ENCODE measurements around the gene TMPRSS9. TPM values are rescaled to one million over a fixed set of nuclear protein-coding genes. Genes with fewer than 3 reads are reported as not detected.

The TMPRSS9 gene
- not detected in 2 replicates for total RNA-seq

GRCh38 chr19:2359992-2360685 lies at the start of gene TMPRSS9:
TSS of gene TMPRSS9 (plus strand) at chr19:2360265. CDS start at chr19:2389786, 29,521 bp downstream.
- intact Hi-C loops (cut with micrococcal nuclease): no loop called here

DNA sequence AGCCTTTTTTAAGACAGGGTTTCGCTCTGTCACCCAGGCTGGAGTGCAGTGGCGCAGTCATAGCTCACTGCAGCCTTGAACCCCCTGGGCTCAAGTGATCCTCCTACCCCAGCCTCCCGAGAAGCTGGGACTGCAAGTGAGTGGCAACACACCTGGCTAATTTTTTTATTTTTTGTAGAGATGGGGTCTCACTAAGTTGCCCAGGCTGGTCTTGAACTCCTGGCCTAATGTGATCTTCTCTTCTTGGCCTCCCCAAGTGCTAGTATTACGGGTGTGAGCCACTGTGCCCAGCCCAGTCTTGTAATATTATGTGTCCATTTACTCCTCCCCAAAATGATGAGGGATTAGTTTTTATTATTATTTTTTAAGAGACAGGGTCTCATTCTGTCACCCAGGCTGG lies 49.0 kb upstream of the TMPRSS9 start:
- intact Hi-C loops (cut with micrococcal nuclease): no loop called here

DNA sequence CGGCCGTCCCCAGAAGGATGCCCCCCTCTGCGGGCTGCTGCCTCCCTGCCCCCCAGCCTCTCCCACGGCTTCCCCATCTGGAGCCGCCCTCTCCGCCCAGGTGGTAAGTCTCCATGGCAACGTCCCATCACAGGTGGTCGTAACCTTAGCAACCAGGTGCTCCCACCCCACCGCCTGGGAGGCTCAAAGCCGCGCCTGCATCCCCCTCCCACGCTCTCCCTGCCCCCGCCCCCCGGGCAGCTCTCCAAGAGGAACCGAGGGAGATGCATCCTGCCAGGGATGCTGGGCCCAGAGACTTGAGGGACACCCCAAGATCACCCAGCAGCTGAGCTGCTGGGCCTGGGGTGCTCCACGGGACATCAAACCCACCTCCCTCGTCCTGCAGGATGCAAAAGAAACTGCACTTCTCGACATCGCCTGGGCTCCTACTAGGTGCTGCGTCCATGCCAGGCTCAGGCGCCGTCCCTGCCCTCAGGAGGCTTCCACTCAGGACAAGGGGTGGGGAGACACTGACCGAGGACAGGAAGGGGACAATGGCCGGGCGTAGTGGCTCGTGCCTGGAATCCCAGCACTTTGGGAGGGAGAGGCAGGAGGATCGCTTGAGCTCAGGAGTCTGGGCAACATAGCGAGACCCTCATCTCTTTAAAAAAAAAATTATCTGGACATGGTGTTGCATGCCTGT lies 47.1 kb upstream of the TMPRSS9 start:
- intact Hi-C loops (cut with micrococcal nuclease): no loop called here

- intact Hi-C loops (cut with micrococcal nuclease): no loop called here
Measured at GRCh38 chr19:2315121-2315817, 44.8 kb upstream of the TMPRSS9 start.

DNA sequence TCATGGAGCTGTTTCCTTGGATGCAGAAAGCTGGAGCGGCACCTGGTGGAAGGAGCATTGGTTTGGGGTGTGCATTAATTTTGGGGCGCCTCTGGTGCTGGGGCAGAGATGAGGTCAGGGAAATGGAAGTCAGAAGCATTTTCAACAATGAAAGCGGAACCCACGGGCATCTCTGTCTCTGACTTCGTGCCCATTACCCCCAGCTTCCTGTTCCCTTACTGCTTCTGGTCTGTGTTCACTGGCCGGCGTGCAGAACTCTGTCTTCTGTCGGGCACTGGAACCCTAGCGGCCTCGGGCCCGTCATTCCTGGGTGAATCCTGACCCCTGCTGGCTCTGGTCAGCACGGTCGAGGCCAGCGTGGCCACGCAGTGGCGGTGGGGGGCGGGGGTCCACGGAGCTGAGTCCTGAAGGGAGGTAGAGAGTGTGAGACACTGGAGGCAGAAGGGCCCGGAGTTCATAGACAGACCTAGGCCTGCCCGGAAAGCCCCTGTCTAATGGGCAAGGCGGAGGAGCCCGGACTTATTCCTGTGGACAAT lies 44.2 kb upstream of the TMPRSS9 start:
- intact Hi-C loops (cut with micrococcal nuclease): no loop called here

DNA sequence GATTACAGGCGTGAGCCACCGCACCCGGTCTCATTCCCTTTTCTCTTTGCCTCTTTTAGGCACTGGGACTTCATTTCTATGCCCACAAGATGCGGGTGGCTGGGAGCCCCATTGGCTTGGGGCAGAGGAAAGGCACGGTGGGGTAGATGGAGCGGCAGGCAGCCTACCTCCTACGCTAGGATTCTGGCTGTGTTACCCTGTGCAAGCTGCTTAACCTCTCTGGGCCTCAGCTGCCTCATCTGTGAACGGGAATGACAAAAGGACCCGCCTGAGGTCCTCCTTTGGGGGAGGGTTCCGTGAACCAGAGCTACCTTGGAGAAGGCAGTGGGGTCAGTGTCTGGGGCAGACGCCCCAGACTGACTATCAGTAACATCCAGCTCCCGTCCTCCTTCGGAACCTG lies 42.8 kb upstream of the TMPRSS9 start:
- intact Hi-C loops (cut with micrococcal nuclease): no loop called here

- intact Hi-C loops (cut with micrococcal nuclease): no loop called here
Measured at GRCh38 chr19:2317756-2318155, 42.3 kb upstream of the TMPRSS9 start.

GRCh38 chr19:2318923-2319322 lies 41.1 kb upstream of the TMPRSS9 start:
- intact Hi-C loops (cut with micrococcal nuclease): no loop called here

GRCh38 chr19:2319551-2319950 lies 40.5 kb upstream of the TMPRSS9 start:
- intact Hi-C loops (cut with micrococcal nuclease): no loop called here

- intact Hi-C loops (cut with micrococcal nuclease): no loop called here
Measured at GRCh38 chr19:2320049-2320448, 40.0 kb upstream of the TMPRSS9 start.

DNA sequence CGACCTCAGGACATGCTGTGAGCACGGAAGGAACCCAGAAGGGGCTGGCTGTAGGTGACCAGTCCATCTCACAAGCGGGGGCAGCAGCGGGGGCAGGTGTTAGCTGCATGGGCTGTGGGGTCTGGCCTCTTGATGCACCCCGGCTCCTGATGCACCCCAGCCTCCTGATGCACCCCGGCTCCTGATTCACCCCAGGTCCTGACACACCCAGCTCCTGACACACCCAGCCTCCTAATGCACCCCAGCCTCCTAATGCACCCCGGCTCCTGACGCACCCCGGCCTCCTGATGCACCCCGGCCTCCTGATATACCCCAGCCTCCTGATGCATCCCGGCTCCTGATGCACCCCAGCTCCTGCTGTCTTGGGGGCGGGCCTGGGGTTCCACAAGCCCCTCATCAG lies 39.1 kb upstream of the TMPRSS9 start:
- intact Hi-C loops (cut with micrococcal nuclease): no loop called here

DNA sequence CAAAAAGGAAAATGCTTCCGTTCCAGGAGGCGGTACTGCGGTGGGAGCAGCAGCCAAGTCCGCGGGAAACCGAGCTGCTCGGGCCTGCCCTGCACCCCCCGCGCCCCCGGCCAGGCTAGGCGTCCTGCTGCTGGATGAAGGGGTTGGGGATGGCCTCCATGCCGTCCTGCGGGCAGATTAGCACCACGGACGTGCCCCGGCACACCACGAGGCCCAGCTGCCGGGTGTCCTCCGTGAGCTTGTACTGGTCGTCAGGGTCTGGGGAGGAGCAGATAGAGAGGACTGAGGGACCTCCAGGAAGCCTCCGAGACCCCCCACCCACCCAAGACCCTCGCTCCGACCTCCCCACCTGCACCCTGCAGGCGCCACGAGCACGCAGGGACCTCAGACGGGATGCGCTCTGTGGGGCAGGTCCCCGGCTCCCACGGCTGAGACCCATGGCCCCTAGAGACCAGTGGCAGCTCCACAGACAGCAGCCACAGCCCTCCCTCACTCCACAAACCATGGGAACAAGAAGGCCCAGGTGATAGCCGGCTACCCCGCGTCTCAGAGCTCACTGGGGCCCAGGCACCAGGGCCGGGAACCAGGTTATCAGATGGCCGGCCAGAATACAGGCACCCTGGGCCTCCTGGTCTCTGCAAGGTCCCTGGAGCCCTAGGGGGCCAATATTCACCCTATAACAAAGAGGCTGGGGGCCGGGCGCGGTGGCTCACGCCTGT lies 38.3 kb upstream of the TMPRSS9 start:
- intact Hi-C loops (cut with micrococcal nuclease): no loop called here

DNA sequence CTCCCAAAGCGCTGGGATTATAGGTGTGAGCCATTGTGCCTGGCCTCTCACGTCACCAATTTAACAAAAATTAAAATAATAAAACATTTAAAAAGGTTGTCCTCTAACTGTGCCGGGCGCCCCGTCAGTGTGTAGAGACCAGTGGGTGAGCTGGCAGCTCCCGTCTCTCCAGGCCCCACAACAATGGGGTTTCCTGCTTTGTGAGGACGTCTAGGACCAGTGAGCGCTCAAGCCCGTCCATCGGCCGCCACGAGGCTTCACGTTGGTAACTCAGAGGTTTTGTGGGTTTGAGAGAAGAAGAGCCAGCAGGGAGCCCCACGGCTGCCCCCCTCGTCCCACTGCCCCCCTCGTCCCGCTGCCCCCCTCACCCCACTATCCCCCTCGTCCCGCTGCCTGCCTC lies 36.4 kb upstream of the TMPRSS9 start:
- intact Hi-C loops (cut with micrococcal nuclease): no loop called here

- intact Hi-C loops (cut with micrococcal nuclease): no loop called here
Measured at GRCh38 chr19:2324220-2324948, 35.7 kb upstream of the TMPRSS9 start.

GRCh38 chr19:2325281-2326046 lies 34.6 kb upstream of the TMPRSS9 start:
- intact Hi-C loops (cut with micrococcal nuclease): loop anchor here (5.0 kb wide), 1 partner anchor 53 kb away; no protein-coding TSS in a partner anchor

DNA sequence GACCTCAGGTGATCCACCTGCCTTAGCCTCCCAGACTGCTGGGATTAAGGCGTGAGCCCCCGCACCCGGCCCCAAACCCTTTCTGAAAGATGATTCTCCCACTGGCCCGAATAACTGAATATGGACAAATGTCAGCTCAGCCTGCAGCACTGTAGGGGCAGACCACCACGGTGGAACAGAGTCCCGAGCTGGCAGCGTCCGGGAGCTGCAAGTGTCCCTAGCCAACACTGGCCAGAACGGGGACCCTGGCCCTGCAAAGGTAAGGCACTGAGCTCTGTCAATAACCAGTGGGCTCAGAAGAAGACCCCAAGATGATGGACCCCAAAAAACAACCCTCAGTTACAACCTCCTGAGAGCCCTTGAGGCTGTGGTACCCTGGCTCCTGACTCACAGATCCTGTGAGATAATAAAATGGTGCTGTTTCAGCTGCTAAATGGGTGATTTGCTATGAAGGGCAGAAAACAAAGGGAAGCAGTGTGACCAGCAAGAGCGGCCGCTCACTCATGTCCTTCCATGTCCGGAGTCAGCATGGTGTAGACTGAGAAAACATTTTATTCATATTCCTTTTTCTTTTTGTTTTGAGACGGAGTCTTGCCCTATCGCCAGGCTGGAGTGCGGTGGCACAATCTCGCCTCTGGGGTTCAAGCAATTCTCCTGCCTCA lies 33.2 kb upstream of the TMPRSS9 start:
- intact Hi-C loops (cut with micrococcal nuclease): loop anchor here (1.0 to 5.0 kb wide), 5 partner anchors 38 to 100 kb away; partner anchors contain the start of genes PLEKHJ1, SF3A2 and TIMM13

- intact Hi-C loops (cut with micrococcal nuclease): loop anchor here (1.0 to 5.0 kb wide), 6 partner anchors 39 to 177 kb away; partner anchors contain the start of genes AP3D1, PLEKHJ1, SF3A2 and TIMM13
Measured at GRCh38 chr19:2327773-2328400, 32.2 kb upstream of the TMPRSS9 start.

DNA sequence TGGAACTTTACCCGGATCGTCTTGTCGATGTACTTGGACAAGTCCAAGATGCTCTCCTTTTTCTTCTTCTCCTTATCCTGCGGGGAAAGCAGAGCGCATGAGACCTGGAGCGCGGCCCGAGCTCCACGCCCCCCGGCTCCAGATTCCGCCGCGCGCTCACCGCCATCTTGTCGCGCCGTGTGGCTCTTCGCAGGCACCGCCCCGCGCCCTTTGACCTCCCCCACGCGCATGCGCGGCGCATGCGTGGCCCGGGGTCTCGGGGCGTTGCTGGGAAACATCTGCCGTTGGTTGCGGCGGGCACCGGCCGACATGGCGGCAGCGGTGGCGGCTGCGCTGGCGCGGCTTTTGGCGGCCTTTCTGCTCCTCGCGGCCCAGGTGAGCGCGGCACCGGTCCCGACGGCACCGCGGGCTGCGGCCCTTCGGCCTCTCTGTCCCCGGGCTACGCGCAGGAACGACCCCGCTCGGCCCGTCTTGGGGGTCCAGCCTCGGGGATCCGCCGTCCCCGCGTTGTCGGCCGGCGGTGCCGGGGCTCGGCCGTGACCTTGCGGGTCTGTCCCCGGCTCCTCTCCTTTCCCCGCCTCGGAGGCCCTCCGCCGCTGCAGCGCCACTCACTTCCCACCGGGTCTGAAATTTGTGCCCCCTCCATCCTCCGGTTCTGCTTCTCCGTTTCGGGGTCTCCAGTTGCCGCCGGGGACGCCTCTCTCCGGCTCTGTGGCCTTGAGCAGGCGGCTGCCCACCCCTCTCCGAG lies 31.5 kb upstream of the TMPRSS9 start, which contains the start of the genes LSM7 and SPPL2B:
Gene LSM7, minus strand, starts transcription at position 186 of the 748 bp plus-strand sequence. Its CDS starts 20 bp downstream, at position 166.
Gene SPPL2B, plus strand, starts transcription at position 284 of the 748 bp plus-strand sequence. Its CDS starts 26 bp downstream, at position 310.
- intact Hi-C loops (cut with micrococcal nuclease): loop anchor here (1.0 to 5.0 kb wide), 2 partner anchors 56 to 177 kb away; partner anchors contain the start of gene AP3D1
